H1 (cell line): ENCODE measurements around the gene TMEM63A. TPM values are rescaled to one million over a fixed set of nuclear protein-coding genes. Genes with fewer than 3 reads are reported as not detected.

Source experiments
- CTCF ChIP-seq, 3 experiments: IDR thresholded peaks; 1 replicate in 2 of 3; 2 replicates in 1 of 3; pipeline versions ENCODE4 v1.5.1 to v1.6.1; 2011; ENCODE audit warnings: low read length in 3 of 3, mild to moderate bottlenecking in 3 of 3, inconsistent platforms in 2 of 3, low read depth in 1 of 3, moderate library complexity in 1 of 3; ENCODE audit not compliant: insufficient read depth in 1 of 3; ENCODE audit errors: control extremely low read depth in 1 of 3
- RFX5 ChIP-seq: IDR thresholded peaks from 2 replicates; pipeline ENCODE4 v1.6.1; 2011; ENCODE audit warnings: low read depth, low read length, improper control_type of control experiment, borderline replicate concordance
- SIN3A ChIP-seq, 2 experiments: IDR thresholded peaks in 1 of 2; conservative IDR thresholded peaks in 1 of 2; 2 replicates each; pipeline ENCODE4 v1.6.1; 2011 to 2012; ENCODE audit warnings: low read length in 2 of 2, improper control_type of control experiment in 1 of 2, low read depth in 1 of 2, mild to moderate bottlenecking in 1 of 2
- SUZ12 ChIP-seq: fragments of 200-600 bp; sonication (generic); IDR thresholded peaks from 2 replicates; pipeline ENCODE4 v1.6.1; 2012; ENCODE audit warnings: mild to moderate bottlenecking, inconsistent platforms, low read length, moderate library complexity, mixed read lengths
- polyA plus RNA-seq, 7 experiments: library from polyadenylated mRNA; depleted of rRNA in 3 of 7; stranded (reverse) in 5 of 7; unstranded in 2 of 7; fragments of >200 nt in 5 of 7; fragments of 200-250 nt in 2 of 7; gene quantifications; 1 replicate in 5 of 7; 2 replicates in 1 of 7; 4 replicates in 1 of 7; pipeline versions ENCODE4 v1.2.1 to v1.2.3, GENCODE V29; 2011 to 2013; ENCODE audit warnings: missing spikeins in 2 of 7, mixed read lengths in 2 of 7
- total RNA-seq: library from RNA; stranded (reverse); fragmentation: NEBNext Ultra II Directional; extraction: Animal tissue kit (Norgen Biotek cat#: 25700); gene quantifications from 2 replicates; pipeline ENCODE4 v1.2.1, GENCODE V29; 2021

The TMEM63A gene
- total and polyA plus RNA-seq, 2 of the 8 experiments (the other 6 are each of a cell fraction or from before 2014, with no cell fraction given): 26.1 to 55.4 TPM

GRCh38 chr1:225835856-225836255 lies 46.3 kb downstream of the TMEM63A start (continued):
- no peak for TF ChIP-seq SIN3A (conservative IDR thresholded peaks at IDR 0.05 in 1 of 2, IDR thresholded peaks at IDR 0.05 in 1 of 2; ENCODE audit: low read depth in 1 of 2, low read length in 2 of 2)
- TF ChIP-seq RFX5: no peak
- TF ChIP-seq CTCF (IDR thresholded peaks at IDR 0.05; ENCODE audit: control extremely low read depth in 1 of 3, insufficient read depth in 1 of 3, low read depth in 1 of 3, low read length in 3 of 3): no peak
- no peak for TF ChIP-seq SUZ12
